GM12865 (cell line): ENCODE results near the gene BCO2.

ENCODE experiments used
- DNase-seq: peaks from one replicate; pipeline ENCODE4 v3.0.0; 2010; ENCODE audit warnings: low read depth
- H3K4me3 ChIP-seq: 2 replicates; pipeline ENCODE4 v1.5.1; 2011; ENCODE audit warnings: mild to moderate bottlenecking, low read depth, low read length, control low read depth
- TF ChIP-seq, protein P1 (sequence below): IDR thresholded peaks from 2 replicates; pipeline ENCODE4 v1.5.1; 2011; ENCODE audit warnings: low read length, control low read depth, low read depth, inconsistent platforms; ENCODE audit not compliant: insufficient read depth; ENCODE audit errors: missing control alignments

Gene BCO2, protein sequence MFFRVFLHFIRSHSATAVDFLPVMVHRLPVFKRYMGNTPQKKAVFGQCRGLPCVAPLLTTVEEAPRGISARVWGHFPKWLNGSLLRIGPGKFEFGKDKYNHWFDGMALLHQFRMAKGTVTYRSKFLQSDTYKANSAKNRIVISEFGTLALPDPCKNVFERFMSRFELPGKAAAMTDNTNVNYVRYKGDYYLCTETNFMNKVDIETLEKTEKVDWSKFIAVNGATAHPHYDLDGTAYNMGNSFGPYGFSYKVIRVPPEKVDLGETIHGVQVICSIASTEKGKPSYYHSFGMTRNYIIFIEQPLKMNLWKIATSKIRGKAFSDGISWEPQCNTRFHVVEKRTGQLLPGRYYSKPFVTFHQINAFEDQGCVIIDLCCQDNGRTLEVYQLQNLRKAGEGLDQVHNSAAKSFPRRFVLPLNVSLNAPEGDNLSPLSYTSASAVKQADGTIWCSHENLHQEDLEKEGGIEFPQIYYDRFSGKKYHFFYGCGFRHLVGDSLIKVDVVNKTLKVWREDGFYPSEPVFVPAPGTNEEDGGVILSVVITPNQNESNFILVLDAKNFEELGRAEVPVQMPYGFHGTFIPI

DNA sequence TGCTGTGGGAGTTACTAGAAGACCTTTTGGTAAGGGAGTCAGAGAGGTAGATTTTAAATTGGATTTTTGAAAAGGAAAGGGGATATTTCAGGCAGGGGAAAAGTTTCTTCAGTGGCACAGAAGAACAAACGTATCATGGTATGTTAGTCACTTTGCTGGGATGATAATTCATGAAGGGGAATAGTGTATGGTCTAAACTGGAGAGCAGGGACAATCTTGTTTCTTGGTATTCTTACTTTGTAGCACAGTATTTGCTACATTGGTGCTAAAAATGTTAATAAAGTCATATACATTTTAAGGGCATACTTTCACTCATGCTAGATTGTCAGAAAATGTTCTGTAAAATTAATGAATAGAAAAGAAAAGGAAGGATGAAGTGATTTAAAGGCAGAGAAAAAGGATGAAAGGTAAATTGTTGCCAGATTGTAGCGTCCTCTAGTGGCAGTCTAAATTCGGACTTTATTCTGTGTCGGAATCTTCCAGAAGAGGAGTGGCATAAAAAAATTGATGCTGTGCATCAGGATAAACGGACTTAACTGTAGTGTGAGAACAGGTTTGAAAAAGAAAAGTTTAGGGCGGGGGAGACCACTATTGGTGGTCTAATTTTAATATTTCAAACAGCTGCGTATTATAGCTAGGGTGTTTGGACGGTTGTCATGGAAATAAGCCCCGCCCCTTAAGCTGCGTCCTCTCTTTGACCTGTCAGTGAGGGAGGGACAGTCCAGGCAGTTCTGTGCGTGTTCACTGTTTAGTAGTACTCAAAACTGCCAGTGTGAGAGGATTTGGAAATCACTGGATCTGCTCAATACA lies at the start of gene BCO2:
BCO2 (plus strand) TSS at position 724 of the 810 bp plus-strand sequence. CDS start 90 bp downstream, outside the sequence.
- TF ChIP-seq, protein P1, sequence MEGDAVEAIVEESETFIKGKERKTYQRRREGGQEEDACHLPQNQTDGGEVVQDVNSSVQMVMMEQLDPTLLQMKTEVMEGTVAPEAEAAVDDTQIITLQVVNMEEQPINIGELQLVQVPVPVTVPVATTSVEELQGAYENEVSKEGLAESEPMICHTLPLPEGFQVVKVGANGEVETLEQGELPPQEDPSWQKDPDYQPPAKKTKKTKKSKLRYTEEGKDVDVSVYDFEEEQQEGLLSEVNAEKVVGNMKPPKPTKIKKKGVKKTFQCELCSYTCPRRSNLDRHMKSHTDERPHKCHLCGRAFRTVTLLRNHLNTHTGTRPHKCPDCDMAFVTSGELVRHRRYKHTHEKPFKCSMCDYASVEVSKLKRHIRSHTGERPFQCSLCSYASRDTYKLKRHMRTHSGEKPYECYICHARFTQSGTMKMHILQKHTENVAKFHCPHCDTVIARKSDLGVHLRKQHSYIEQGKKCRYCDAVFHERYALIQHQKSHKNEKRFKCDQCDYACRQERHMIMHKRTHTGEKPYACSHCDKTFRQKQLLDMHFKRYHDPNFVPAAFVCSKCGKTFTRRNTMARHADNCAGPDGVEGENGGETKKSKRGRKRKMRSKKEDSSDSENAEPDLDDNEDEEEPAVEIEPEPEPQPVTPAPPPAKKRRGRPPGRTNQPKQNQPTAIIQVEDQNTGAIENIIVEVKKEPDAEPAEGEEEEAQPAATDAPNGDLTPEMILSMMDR: peak; percentile 55
- no peak within 1 kb of the TSS for H3K4me3 ChIP-seq
- peak; percentile 52 for DNase-seq

DNA sequence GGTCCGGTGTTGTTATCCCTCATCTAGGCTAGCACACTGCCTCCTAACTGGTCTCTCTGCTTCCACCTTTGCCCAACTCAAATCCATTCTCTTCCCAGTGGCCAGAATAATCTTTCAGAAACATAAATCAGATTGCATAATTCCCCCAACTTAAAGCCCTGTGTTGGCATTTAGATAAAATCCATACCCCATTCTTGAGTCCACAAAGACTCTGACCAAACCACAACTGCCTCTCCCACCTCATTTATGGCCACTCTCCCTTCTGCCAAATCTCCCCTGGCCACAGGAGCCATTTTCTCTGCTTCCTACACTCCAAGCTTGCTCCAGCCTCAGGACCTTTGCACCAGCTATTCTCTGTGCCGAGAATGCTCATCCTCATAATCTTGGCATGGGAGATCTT lies 48.3 kb upstream of the BCO2 start:
- DNase-seq: no peak
- H3K4me3 ChIP-seq: no peak overlapping the region
- TF ChIP-seq, protein P1: no peak

DNA sequence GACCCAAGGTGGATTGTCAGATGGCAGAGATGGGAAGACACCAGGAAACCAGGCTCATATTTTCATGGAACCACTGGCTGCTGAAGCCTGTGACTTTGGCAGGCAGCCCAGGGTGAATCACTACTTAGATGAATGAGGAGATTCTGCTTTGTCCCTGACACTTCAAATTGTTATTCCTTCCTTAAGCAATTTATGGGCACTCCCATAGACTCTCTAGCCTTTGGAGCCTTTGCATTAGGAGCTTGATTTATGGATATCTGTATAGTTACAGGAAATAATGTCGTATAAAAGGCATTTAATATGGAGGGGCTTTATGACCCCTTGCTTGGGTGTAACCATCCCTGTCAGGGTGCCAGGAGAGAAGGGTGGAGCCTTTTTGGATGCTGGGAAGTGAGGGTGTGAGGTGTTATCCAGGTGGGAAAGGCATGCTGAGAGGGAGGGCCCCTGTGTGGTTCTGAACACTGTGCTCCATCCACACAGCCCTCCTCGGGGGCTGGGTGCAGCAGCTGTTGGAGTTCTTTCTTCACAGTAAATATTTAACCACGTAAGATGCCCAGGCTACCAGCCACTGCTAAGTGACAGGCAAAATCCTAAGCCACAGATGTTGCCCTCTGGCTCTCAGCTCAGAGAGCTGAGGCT lies 46.7 kb upstream of the BCO2 start:
- TF ChIP-seq, protein P1: no peak
- no peak overlapping the region for H3K4me3 ChIP-seq
- no peak for DNase-seq

DNA sequence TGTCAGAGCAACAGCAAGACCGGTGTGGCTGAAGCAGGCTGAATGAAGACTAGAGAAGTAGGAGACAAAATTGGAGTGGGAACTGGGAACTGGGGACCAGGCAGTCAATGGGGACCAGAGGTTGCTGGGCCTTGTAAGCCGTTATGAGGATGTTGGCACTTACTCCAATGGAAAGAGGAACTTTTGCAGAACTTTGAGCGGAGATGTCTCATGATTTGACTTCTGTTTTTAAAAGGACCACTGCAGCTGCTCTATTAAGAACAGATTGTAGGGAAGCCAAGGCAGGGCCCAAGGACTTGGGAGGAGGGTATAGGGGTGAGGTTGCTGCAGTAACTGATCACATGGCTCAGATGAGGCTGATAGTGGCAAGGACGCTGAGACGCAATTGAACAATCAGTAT lies 45.7 kb upstream of the BCO2 start:
- TF ChIP-seq, protein P1: no peak
- DNase-seq: no peak
- no peak overlapping the region for H3K4me3 ChIP-seq

DNA sequence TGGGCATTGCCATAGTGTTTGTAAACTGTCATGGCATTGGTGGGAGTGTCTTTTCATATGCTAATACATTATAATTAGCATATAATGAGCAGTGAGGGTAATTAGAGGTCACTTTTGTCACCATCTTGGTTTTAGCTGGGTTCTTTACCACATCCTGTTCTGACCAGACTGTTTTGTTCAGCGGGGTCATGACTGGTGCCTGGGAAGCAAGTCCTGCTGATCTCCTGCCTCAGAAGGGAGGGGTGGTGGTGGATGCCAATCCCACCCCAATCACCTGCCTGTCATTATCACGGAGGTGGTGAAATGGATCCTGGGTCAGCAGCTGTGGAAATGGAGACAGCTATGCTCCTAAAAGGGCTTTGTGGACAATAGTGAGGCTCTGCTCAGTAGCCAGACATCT lies 42.6 kb upstream of the BCO2 start:
- H3K4me3 ChIP-seq: no peak overlapping the region
- TF ChIP-seq, protein P1: no peak
- peak; percentile 24 for DNase-seq

DNA sequence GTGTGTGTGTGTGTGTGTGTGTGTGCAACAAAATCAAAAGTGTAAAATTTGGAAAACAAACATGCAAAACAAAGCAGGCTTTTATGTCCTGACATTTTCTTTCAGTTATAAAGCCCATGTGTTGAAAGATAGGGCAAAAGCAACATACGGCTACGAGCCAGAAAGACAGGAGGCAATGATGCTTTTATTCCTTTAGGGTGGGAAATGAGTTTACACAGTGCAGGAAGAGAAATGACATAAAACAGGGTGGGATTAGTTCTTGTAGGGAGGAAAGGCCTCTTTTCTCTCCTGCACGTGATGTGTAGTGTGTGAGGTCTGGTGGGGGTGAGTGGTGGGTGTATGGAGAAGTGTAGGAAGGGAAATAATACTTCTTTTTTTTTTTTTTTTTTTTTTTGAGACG lies 40.8 kb upstream of the BCO2 start:
- TF ChIP-seq, protein P1: no peak
- no peak for DNase-seq
- H3K4me3 ChIP-seq: no peak overlapping the region
